HFFc6 (cell line): ENCODE measurements around the gene GNAO1. TPM values are rescaled to one million over a fixed set of nuclear protein-coding genes. Genes with fewer than 3 reads are reported as not detected.

Source experiments
- DNase-seq: peaks from one replicate; pipeline ENCODE4 v3.0.0-alpha.2; 2018
- H3K27ac Mint-ChIP-seq: 2 replicates; pipeline ENCODE4 v1.8.0; 2020; ENCODE audit warnings: mild to moderate bottlenecking, mixed read lengths
- H3K27me3 Mint-ChIP-seq: 2 replicates; pipeline ENCODE4 v1.8.0; 2021; ENCODE audit warnings: mild to moderate bottlenecking, moderate library complexity, mixed read lengths; ENCODE audit not compliant: insufficient read depth
- H3K36me3 Mint-ChIP-seq: 2 replicates; pipeline ENCODE4 v1.8.0; 2021; ENCODE audit warnings: low read depth, mixed read lengths
- H3K4me1 Mint-ChIP-seq: 2 replicates; pipeline ENCODE4 v1.8.0; 2020; ENCODE audit warnings: low read depth, mixed read lengths
- H3K4me3 Mint-ChIP-seq: 2 replicates; pipeline ENCODE4 v1.8.0; 2020; ENCODE audit warnings: mild to moderate bottlenecking, moderate library complexity, mixed read lengths
- H3K9me3 Mint-ChIP-seq: 2 replicates; pipeline ENCODE4 v1.8.0; 2020; ENCODE audit warnings: mild to moderate bottlenecking, mixed read lengths
- total RNA-seq, 6 experiments: library from RNA; stranded (reverse); fragmentation: NEBNext Ultra II Directional; extraction: Animal tissue kit (Norgen Biotek cat#: 25700); gene quantifications; 2 replicates in 1 of 6; 3 replicates in 5 of 6; pipeline ENCODE4 v1.2.3, GENCODE V29; 2021
- TF ChIP-seq, protein P1 (sequence below): fragments of 200-600 bp; sonication (generic); IDR thresholded peaks from 2 replicates; pipeline ENCODE4 v1.5.0; 2021; ENCODE audit warnings: antibody characterized with exemption, mild to moderate bottlenecking

GNAO1 gene
- total RNA-seq, 6 experiments from 2014 or later, result 0.07 to 0.48 (median 0.37) TPM; not detected in 1

DNA sequence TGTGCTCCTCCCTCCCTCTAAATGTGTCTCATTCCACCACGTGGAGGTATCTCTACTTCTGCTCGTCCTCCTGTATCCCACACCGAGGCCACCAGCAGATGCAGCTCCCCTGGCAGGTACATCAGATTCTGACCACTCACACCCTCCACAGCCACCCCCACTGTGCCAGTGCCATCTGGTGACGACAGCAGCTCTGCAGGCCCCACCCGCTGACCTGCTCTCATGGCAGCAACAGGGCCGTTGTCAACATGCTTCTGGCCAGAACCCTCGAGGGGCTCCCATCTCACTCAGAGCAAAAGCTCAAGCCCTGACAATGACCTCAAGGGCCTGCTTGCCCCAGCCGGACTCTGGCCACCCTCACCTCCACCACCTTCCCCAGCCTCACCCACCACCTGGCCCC lies 140.6 kb downstream of the GNAO1 start:
- H3K4me1 Mint-ChIP-seq, result peaks cover 6% of the 10 kb centered on the region; the same call in 1 of the 2 replicates
- no peak overlapping the region for H3K4me3 Mint-ChIP-seq
- H3K27me3 Mint-ChIP-seq, result peaks cover 23% of the 10 kb centered on the region
- no peaks in the 10 kb centered on the region for H3K9me3 Mint-ChIP-seq
- no peaks in the 10 kb centered on the region for H3K36me3 Mint-ChIP-seq
- no peak for DNase-seq
- TF ChIP-seq, protein P1, sequence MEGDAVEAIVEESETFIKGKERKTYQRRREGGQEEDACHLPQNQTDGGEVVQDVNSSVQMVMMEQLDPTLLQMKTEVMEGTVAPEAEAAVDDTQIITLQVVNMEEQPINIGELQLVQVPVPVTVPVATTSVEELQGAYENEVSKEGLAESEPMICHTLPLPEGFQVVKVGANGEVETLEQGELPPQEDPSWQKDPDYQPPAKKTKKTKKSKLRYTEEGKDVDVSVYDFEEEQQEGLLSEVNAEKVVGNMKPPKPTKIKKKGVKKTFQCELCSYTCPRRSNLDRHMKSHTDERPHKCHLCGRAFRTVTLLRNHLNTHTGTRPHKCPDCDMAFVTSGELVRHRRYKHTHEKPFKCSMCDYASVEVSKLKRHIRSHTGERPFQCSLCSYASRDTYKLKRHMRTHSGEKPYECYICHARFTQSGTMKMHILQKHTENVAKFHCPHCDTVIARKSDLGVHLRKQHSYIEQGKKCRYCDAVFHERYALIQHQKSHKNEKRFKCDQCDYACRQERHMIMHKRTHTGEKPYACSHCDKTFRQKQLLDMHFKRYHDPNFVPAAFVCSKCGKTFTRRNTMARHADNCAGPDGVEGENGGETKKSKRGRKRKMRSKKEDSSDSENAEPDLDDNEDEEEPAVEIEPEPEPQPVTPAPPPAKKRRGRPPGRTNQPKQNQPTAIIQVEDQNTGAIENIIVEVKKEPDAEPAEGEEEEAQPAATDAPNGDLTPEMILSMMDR, result no peak
- no peak overlapping the region for H3K27ac Mint-ChIP-seq

DNA sequence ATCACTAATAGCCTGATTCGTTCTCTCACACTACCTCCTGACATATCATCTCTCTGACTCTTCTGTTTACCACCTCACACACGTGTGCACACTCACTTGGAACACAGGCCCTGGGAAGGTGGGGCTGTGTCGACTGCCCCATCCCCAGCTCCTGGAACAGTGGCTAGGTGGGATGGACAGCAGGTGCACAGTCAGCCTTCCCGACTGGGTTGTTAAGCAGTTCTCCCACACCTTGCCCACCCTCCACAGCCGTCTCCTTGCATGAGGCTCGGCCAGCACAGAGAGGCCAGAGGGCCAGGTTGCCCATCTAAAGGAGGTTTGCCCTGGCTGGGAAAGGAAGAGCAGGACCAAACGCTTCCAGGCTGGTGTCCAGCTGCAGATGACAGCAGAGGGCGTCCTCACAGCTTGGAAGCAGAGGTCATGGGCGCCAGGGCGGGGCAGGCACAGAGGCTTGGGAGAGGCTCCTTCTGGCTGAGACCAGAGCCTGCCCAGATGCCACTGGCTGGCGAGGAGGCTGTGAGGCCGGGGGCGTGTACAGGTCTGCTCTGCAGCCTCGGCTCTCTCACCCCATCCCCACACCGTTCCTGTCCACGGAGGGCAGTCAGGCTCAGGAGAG lies 141.3 kb downstream of the GNAO1 start:
- DNase-seq, result peak; percentile 75
- Mint-ChIP-seq H3K27me3 (peaks cover 23% of the 10 kb centered on the region), H3K4me3 (no peak overlapping the region; the same call in 1 of the 2 replicates), H3K27ac (peak overlapping the region; percentile 48; the same call in 1 of the 2 replicates), H3K4me1 (peaks cover 6% of the 10 kb centered on the region; the same call in 1 of the 2 replicates), H3K9me3 (no peaks in the 10 kb centered on the region), H3K36me3 (no peaks in the 10 kb centered on the region)
- TF ChIP-seq, protein P1, result peak; percentile 79

DNA sequence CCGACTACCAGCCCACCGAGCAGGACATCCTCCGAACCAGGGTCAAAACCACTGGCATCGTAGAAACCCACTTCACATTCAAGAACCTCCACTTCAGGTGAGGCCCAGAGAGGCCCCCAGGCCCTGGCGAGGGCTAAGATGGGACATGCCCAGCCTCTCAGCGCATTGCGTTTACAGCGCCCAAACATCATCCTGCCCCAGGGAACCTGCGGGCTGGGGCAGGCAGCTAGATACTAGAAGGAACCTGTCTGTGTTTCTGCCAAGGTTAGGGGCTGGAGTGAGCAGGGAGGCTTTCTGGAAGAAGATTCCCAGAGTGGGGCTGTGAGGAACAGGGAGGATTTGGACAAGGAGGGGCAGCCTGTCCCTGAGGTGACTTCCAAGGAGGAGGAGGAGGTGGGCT lies 143.5 kb downstream of the GNAO1 start:
- H3K9me3 Mint-ChIP-seq, result no peaks in the 10 kb centered on the region
- H3K4me3 Mint-ChIP-seq, result no peak overlapping the region
- H3K27ac Mint-ChIP-seq, result no peak overlapping the region
- H3K27me3 Mint-ChIP-seq, result peaks cover 7% of the 10 kb centered on the region
- peaks cover 6% of the 10 kb centered on the region; the same call in 1 of the 2 replicates for H3K4me1 Mint-ChIP-seq
- TF ChIP-seq, protein P1, result no peak
- no peak for DNase-seq
- no peaks in the 10 kb centered on the region for H3K36me3 Mint-ChIP-seq

DNA sequence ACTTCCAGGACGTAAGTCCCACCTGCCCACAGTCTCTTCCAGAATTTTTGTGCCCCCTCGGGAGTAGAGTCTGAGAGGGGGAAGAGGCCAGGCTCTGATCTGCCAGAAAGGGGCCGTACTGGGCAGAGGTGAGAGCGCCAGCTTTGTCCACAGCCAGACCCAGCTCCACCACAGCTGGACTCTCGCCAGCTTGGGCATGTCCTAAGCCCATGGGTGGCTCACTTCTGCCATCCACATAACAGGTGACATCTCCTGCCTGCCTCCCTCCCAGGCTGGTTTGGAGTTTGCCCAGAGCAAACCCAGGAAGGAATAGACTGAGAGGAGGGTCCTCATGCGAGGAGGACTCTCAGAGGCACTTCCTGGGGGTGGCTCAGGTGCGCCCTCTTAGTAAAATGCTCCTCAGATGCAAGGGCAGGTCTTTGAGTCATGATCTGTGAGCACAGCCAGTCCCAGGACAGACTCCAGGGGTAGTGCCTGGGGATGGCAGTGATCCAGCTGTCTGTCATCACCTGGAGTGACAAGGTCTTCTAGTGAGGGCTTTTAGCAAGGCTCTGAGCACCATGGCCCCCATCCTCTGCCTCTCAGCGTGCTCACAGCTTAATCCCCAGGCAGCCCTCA lies 144.9 kb downstream of the GNAO1 start:
- DNase-seq, result no peak
- H3K36me3 Mint-ChIP-seq, result no peaks in the 10 kb centered on the region
- no peak overlapping the region for H3K27ac Mint-ChIP-seq
- peaks cover 6% of the 10 kb centered on the region; the same call in 1 of the 2 replicates for H3K4me1 Mint-ChIP-seq
- TF ChIP-seq, protein P1, result no peak; the same call in 1 of the 2 replicates
- peaks cover 5% of the 10 kb centered on the region for H3K27me3 Mint-ChIP-seq
- no peak overlapping the region for H3K4me3 Mint-ChIP-seq
- no peaks in the 10 kb centered on the region for H3K9me3 Mint-ChIP-seq

DNA sequence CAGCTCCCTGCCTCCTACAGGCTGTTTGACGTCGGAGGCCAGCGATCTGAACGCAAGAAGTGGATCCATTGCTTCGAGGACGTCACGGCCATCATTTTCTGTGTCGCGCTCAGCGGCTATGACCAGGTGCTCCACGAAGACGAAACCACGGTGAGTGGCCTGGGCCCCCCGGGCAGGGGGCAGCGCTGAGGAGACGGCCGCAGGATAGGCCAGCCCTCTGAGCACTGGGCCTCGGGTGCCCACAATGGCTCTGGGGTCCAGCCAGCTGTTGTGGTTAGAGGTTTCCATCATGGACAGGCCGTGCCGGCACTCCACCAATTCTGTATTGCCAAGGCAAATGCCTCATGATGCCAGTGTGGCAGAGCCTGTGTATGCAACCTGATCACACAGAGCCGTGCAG lies 145.4 kb downstream of the GNAO1 start:
- H3K27ac Mint-ChIP-seq, result no peak overlapping the region
- peaks cover 6% of the 10 kb centered on the region; the same call in 1 of the 2 replicates for H3K4me1 Mint-ChIP-seq
- H3K27me3 Mint-ChIP-seq, result peaks cover 5% of the 10 kb centered on the region
- no peaks in the 10 kb centered on the region for H3K9me3 Mint-ChIP-seq
- no peaks in the 10 kb centered on the region for H3K36me3 Mint-ChIP-seq
- TF ChIP-seq, protein P1, result no peak
- no peak for DNase-seq
- H3K4me3 Mint-ChIP-seq, result no peak overlapping the region
